Endodermal cell (in vitro differentiated cells): Measurements from ENCODE around the gene PIK3CA. TPM values are rescaled to one million over a fixed set of nuclear protein-coding genes. Genes with fewer than 3 reads are reported as not detected.
"Not testable (repeated sequence)": the region's sequence is repeated elsewhere in the genome, so short reads cannot be mapped to it uniquely, and the experiment has no call there.

Experiments
- DNase-seq: peaks from one replicate; pipeline ENCODE4 v3.0.0-alpha.2; 2017
- H3K27ac ChIP-seq: 2 replicates; pipeline ENCODE4 v1.5.1; 2013; ENCODE audit warnings: mild to moderate bottlenecking, low read depth, low read length, moderate library complexity
- H3K27me3 ChIP-seq: 2 replicates; pipeline ENCODE4 v1.6.1; 2013; ENCODE audit warnings: mild to moderate bottlenecking, low read length, moderate library complexity; ENCODE audit not compliant: insufficient read depth, control insufficient read depth, poor library complexity, severe bottlenecking
- H3K36me3 ChIP-seq: 2 replicates; pipeline ENCODE4 v1.7.0; 2013; ENCODE audit warnings: mild to moderate bottlenecking, low read length, moderate library complexity; ENCODE audit not compliant: control insufficient read depth, insufficient read depth
- H3K4me1 ChIP-seq: one replicate; pipeline ENCODE4 v1.7.0; 2013; ENCODE audit warnings: low read length; ENCODE audit not compliant: control insufficient read depth, insufficient read depth
- H3K4me3 ChIP-seq: 2 replicates; pipeline ENCODE4 v1.5.1; 2013; ENCODE audit warnings: mild to moderate bottlenecking, low read length, moderate library complexity
- H3K9ac ChIP-seq: 2 replicates; pipeline ENCODE4 v1.6.1; 2013; ENCODE audit warnings: mild to moderate bottlenecking, low read length, moderate library complexity; ENCODE audit not compliant: poor library complexity, severe bottlenecking; ENCODE audit errors: extremely low read depth
- H3K9me3 ChIP-seq: 2 replicates; pipeline ENCODE4 v1.6.1; 2013; ENCODE audit warnings: mild to moderate bottlenecking, low read length, moderate library complexity; ENCODE audit not compliant: control insufficient read depth
- H3K27ac Mint-ChIP-seq: 2 replicates; pipeline ENCODE4 v1.8.0; 2020; ENCODE audit warnings: mixed read lengths
- H3K27me3 Mint-ChIP-seq: 2 replicates; pipeline ENCODE4 v1.8.0; 2021; ENCODE audit warnings: mild to moderate bottlenecking, mixed read lengths; ENCODE audit not compliant: insufficient read depth
- H3K36me3 Mint-ChIP-seq: 2 replicates; pipeline ENCODE4 v1.8.0; 2020; ENCODE audit warnings: low read depth, mixed read lengths
- H3K4me1 Mint-ChIP-seq: 2 replicates; pipeline ENCODE4 v1.8.0; 2020; ENCODE audit warnings: mixed read lengths
- H3K4me3 Mint-ChIP-seq: 2 replicates; pipeline ENCODE4 v1.8.0; 2020; ENCODE audit warnings: mild to moderate bottlenecking, moderate library complexity, mixed read lengths
- H3K9me3 Mint-ChIP-seq: 2 replicates; pipeline ENCODE4 v1.8.0; 2020; ENCODE audit warnings: mild to moderate bottlenecking, mixed read lengths
- CTCF ChIP-seq: fragments of 200-600 bp; sonication (generic); conservative IDR thresholded peaks from 2 replicates; pipeline ENCODE4 v1.5.0; 2021; ENCODE audit warnings: antibody characterized with exemption, mild to moderate bottlenecking
- WGBS, 2 experiments: methylation state at CpG; one replicate each; pipeline versions ENCODE4 v1.1.5 to v1.1.7; 2013; ENCODE audit warnings: missing lambda C conversion rate in 2 of 2, mixed read lengths in 1 of 2; ENCODE audit not compliant: insufficient coverage in 1 of 2, insufficient read length in 1 of 2; 5-methylcytosine and 5-hydroxymethylcytosine counted together
- total RNA-seq, 2 donors: library from RNA; stranded (reverse); fragmentation: NEBNext Ultra II Directional in 1 of 2; extraction: Animal tissue kit (Norgen Biotek cat#: 25700) in 1 of 2; gene quantifications; 2 replicates in 1 of 2; 3 replicates in 1 of 2; pipeline ENCODE4 v1.2.1, GENCODE V29; 2021

The PIK3CA gene
- total RNA-seq, 2 donors from 2014 or later: 21.1 to 22.2 TPM

DNA sequence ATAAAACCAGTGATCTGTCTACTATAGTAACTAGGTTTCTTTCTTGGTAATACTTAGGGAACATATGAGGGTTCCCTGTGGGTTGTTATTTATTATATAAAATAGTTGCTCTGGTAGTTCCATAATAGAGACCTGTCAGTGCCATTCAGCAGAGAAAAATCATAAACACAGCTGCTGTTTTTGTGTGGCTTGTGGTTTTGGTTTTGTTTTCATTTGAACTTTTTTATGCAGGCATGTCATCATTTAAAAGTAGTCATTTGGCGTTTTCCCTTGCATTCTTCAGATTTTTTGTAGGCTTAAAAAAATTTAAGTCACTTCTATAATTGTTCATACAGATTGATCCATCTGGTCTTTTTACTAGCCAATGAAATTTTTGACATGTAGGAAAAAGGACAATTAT, 47.9 kb downstream of the PIK3CA start:
- Histone ChIP-seq H3K4me1 (peaks cover 4% of the 10 kb centered on the region), H3K9me3 (peaks cover 3% of the 10 kb centered on the region), H3K36me3 (peaks cover 14% of the 10 kb centered on the region), H3K4me3 (no peak overlapping the region), H3K27me3 (no peaks in the 10 kb centered on the region), H3K27ac (no peak overlapping the region), H3K9ac (no peak overlapping the region)
- Mint-ChIP-seq H3K4me1 (peaks cover 18% of the 10 kb centered on the region), H3K27ac (peak overlapping the region; percentile 66), H3K9me3 (no peaks in the 10 kb centered on the region), H3K4me3 (no peak overlapping the region), H3K36me3 (peaks cover 11% of the 10 kb centered on the region), H3K27me3 (no peaks in the 10 kb centered on the region)
- DNase-seq: no peak
- TF ChIP-seq CTCF: no peak
- WGBS, 2 experiments: 90% methylated on average over 1 of the region's 1 CpG; no CpG with 5 or more reads in 1 of the 2 experiments

GRCh38 chr3:179196700-179197099, 48.5 kb downstream of the PIK3CA start:
- no peak overlapping the region for H3K27ac ChIP-seq
- TF ChIP-seq CTCF: no peak
- peaks cover 3% of the 10 kb centered on the region for H3K9me3 ChIP-seq
- Mint-ChIP-seq H3K36me3 (peaks cover 14% of the 10 kb centered on the region), H3K9me3 (no peaks in the 10 kb centered on the region), H3K4me1 (peaks cover 18% of the 10 kb centered on the region), H3K4me3 (no peak overlapping the region), H3K27me3 (no peaks in the 10 kb centered on the region), H3K27ac (peak overlapping the region; percentile 3)
- H3K9ac ChIP-seq: no peak overlapping the region
- H3K4me1 ChIP-seq: peaks cover 4% of the 10 kb centered on the region
- no peak for DNase-seq
- H3K36me3 ChIP-seq: peaks cover 16% of the 10 kb centered on the region
- 89 to 93% methylated on average over 2 to 4 of the region's 4 CpGs for WGBS, 2 experiments
- H3K4me3 ChIP-seq: no peak overlapping the region
- no peaks in the 10 kb centered on the region for H3K27me3 ChIP-seq

GRCh38 chr3:179200790-179201189, 52.6 kb downstream of the PIK3CA start:
- Mint-ChIP-seq H3K4me3 (no peak overlapping the region), H3K9me3 (no peaks in the 10 kb centered on the region), H3K4me1 (peaks cover 4% of the 10 kb centered on the region), H3K36me3 (peaks cover 40% of the 10 kb centered on the region), H3K27me3 (no peaks in the 10 kb centered on the region), H3K27ac (no peak overlapping the region)
- no peak overlapping the region for H3K9ac ChIP-seq
- peaks cover 3% of the 10 kb centered on the region for H3K9me3 ChIP-seq
- no peak for TF ChIP-seq CTCF
- peaks cover 44% of the 10 kb centered on the region for H3K36me3 ChIP-seq
- DNase-seq: no peak
- H3K4me3 ChIP-seq: no peak overlapping the region
- no peak overlapping the region for H3K27ac ChIP-seq
- no peaks in the 10 kb centered on the region for H3K27me3 ChIP-seq
- H3K4me1 ChIP-seq: no peaks in the 10 kb centered on the region
- WGBS, 2 experiments: 92% methylated on average over 2 of the region's 2 CpGs; no CpG with 5 or more reads in 1 of the 2 experiments

GRCh38 chr3:179215550-179215949, 67.4 kb downstream of the PIK3CA start:
- H3K9me3 Mint-ChIP-seq, H3K4me3 ChIP-seq, H3K4me1 Mint-ChIP-seq, H3K27me3 Mint-ChIP-seq, H3K4me3 Mint-ChIP-seq, H3K36me3 Mint-ChIP-seq, H3K27me3 ChIP-seq, H3K27ac ChIP-seq, H3K9me3 ChIP-seq, DNase-seq, H3K4me1 ChIP-seq, H3K9ac ChIP-seq: not testable (repeated sequence)
- peak overlapping the region; percentile 75 for H3K27ac Mint-ChIP-seq
- WGBS, 2 experiments: no CpG with 5 or more reads among the region's 1 CpG
- peaks cover 15% of the 10 kb centered on the region for H3K36me3 ChIP-seq

DNA sequence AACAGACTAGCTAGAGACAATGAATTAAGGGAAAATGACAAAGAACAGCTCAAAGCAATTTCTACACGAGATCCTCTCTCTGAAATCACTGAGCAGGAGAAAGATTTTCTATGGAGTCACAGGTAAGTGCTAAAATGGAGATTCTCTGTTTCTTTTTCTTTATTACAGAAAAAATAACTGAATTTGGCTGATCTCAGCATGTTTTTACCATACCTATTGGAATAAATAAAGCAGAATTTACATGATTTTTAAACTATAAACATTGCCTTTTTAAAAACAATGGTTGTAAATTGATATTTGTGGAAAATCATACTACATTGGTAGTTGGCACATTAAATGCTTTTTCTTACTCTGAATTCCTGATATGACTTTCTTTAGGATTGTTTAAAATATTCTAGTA, 70.1 kb downstream of the PIK3CA start:
- H3K9me3 ChIP-seq, H3K27ac ChIP-seq, H3K4me3 Mint-ChIP-seq, DNase-seq, H3K9me3 Mint-ChIP-seq, H3K27me3 ChIP-seq, H3K9ac ChIP-seq, H3K4me1 Mint-ChIP-seq, H3K27me3 Mint-ChIP-seq, H3K4me3 ChIP-seq, H3K4me1 ChIP-seq, H3K27ac Mint-ChIP-seq: not testable (repeated sequence)
- 100% methylated on average over 1 of the region's 1 CpG; no CpG with 5 or more reads in 1 of the 2 experiments for WGBS, 2 experiments
- peaks cover 10% of the 10 kb centered on the region for H3K36me3 ChIP-seq
- H3K36me3 Mint-ChIP-seq: peaks cover 11% of the 10 kb centered on the region
